ENCODE measurements around the gene GLIS1. TPM values are rescaled to one million over a fixed set of nuclear protein-coding genes. Genes with fewer than 3 reads are reported as not detected.

Gene GLIS1
- total and polyA plus RNA-seq, 8 donors, result 0.06 to 0.26 (median 0.13) TPM; not detected in 4

GRCh38 chr1:53524428-53525375 is 214.3 kb downstream of the GLIS1 start:
- Histone ChIP-seq H3K27ac (no peak overlapping the region), H3K4me1 (no peaks in the 10 kb centered on the region), H3K27me3 (no peaks in the 10 kb centered on the region), H3K36me3 (no peaks in the 10 kb centered on the region), H3K9me3 (no peaks in the 10 kb centered on the region), H3K4me3 (no peak overlapping the region)
- WGBS, 2 donors, result 62 to 65% methylated on average over 35 of the region's 35 CpGs
- no peak for TF ChIP-seq CTCF (IDR thresholded peaks at IDR 0.05)
- FAIRE-seq (no peak), DNase-seq (peak in 2 of 6 donors; percentile 19 to 53), ATAC-seq (no peak)
- intact Hi-C loops (cut with DNase I), result no loop called here

- H3K36me3 ChIP-seq, result no peaks in the 10 kb centered on the region
- no peak for FAIRE-seq
- no peak overlapping the region for H3K27ac ChIP-seq
- ATAC-seq, result no peak
- no peak for TF ChIP-seq CTCF (IDR thresholded peaks at IDR 0.05)
- H3K4me1 ChIP-seq, result no peaks in the 10 kb centered on the region
- intact Hi-C loops (cut with DNase I), result no loop called here
- DNase-seq, result no peak
- H3K9me3 ChIP-seq, result no peaks in the 10 kb centered on the region
- H3K4me3 ChIP-seq, result no peak overlapping the region
- H3K27me3 ChIP-seq, result no peaks in the 10 kb centered on the region
- 69 to 74% methylated on average over 11 of the region's 11 CpGs for WGBS, 2 donors
Observed at GRCh38 chr1:53521924-53522552, 216.9 kb downstream of the GLIS1 start.

GRCh38 chr1:53520481-53520880 is 218.5 kb downstream of the GLIS1 start:
- no peak for TF ChIP-seq CTCF (IDR thresholded peaks at IDR 0.05)
- no peak for ATAC-seq
- no peak overlapping the region for H3K27ac ChIP-seq
- H3K27me3 ChIP-seq, result no peaks in the 10 kb centered on the region
- no peaks in the 10 kb centered on the region for H3K9me3 ChIP-seq
- DNase-seq, result no peak
- no peaks in the 10 kb centered on the region for H3K4me1 ChIP-seq
- FAIRE-seq, result no peak
- intact Hi-C loops (cut with DNase I), result no loop called here
- 83 to 89% methylated on average over 13 of the region's 13 CpGs for WGBS, 2 donors
- no peaks in the 10 kb centered on the region for H3K36me3 ChIP-seq
- no peak overlapping the region for H3K4me3 ChIP-seq

GRCh38 chr1:53519421-53519820 is 219.5 kb downstream of the GLIS1 start:
- WGBS, 2 donors, result 71 to 72% methylated on average over 8 of the region's 8 CpGs
- DNase-seq (no peak), FAIRE-seq (no peak), ATAC-seq (no peak)
- Histone ChIP-seq H3K27me3 (no peaks in the 10 kb centered on the region), H3K9me3 (no peaks in the 10 kb centered on the region), H3K4me3 (no peak overlapping the region), H3K4me1 (no peaks in the 10 kb centered on the region), H3K36me3 (no peaks in the 10 kb centered on the region), H3K27ac (no peak overlapping the region)
- intact Hi-C loops (cut with DNase I), result no loop called here
- TF ChIP-seq CTCF (IDR thresholded peaks at IDR 0.05), result no peak

- H3K9me3 ChIP-seq, result no peaks in the 10 kb centered on the region
- H3K27me3 ChIP-seq, result no peaks in the 10 kb centered on the region
- DNase-seq, result no peak
- H3K4me3 ChIP-seq, result no peak overlapping the region
- no peak for TF ChIP-seq CTCF (IDR thresholded peaks at IDR 0.05)
- no peaks in the 10 kb centered on the region for H3K36me3 ChIP-seq
- FAIRE-seq, result no peak
- no peak overlapping the region for H3K27ac ChIP-seq
- 79 to 82% methylated on average over 6 of the region's 6 CpGs for WGBS, 2 donors
- no peaks in the 10 kb centered on the region for H3K4me1 ChIP-seq
- ATAC-seq, result no peak
- intact Hi-C loops (cut with DNase I), result no loop called here
Observed at GRCh38 chr1:53518775-53519174, 220.2 kb downstream of the GLIS1 start.
